Measurements from ENCODE around the gene TRPC4AP. TPM values are rescaled to one million over a fixed set of nuclear protein-coding genes. Genes with fewer than 3 reads are reported as not detected.
A peak's percentile ranks its signal among the peaks of the same experiment; 100 is the strongest.

The TRPC4AP gene
- total RNA-seq, 4 donors from 2014 or later: 58.4 to 67.4 (median 63.5) TPM

DNA sequence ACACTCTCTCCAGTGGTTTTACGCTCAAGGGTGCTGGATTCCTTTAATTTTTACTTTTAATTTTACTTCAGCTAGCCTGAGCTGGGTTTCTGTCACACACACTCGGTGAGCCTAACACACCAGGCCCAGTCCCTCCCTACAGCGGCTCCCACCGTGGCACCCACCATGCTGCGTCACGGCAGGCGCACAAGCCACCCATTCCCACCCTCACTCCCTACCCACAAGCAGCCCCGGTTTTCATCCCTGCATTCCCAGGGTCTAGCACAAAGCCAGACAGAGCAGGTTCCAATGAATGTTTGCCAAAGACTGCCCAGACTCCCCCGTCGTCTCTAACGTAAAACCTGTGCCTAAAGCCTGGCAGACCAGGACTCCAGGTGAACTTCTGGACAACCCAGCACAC lies 86.6 kb downstream of the TRPC4AP start:
- H3K9me3 ChIP-seq: no peaks in the 10 kb centered on the region
- no peak for ATAC-seq
- intact Hi-C loops (cut with DNase I; ENCODE audit: low total_unique reads) (no loop called here), in situ Hi-C loops (cut with MboI; ENCODE audit: low sequenced_read_pairs in 4 of 4) (no loop called here)
- DNase-seq: no peak
- TF ChIP-seq POLR2A (IDR thresholded peaks at IDR 0.05): no peak
- TF ChIP-seq, protein P1, sequence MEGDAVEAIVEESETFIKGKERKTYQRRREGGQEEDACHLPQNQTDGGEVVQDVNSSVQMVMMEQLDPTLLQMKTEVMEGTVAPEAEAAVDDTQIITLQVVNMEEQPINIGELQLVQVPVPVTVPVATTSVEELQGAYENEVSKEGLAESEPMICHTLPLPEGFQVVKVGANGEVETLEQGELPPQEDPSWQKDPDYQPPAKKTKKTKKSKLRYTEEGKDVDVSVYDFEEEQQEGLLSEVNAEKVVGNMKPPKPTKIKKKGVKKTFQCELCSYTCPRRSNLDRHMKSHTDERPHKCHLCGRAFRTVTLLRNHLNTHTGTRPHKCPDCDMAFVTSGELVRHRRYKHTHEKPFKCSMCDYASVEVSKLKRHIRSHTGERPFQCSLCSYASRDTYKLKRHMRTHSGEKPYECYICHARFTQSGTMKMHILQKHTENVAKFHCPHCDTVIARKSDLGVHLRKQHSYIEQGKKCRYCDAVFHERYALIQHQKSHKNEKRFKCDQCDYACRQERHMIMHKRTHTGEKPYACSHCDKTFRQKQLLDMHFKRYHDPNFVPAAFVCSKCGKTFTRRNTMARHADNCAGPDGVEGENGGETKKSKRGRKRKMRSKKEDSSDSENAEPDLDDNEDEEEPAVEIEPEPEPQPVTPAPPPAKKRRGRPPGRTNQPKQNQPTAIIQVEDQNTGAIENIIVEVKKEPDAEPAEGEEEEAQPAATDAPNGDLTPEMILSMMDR (IDR thresholded peaks at IDR 0.05 in 4 of 5, conservative IDR thresholded peaks at IDR 0.05 in 1 of 5): no peak
- peaks cover 9 to 13% of the 10 kb centered on the region in 2 donors for H3K4me1 ChIP-seq
- no peaks in the 10 kb centered on the region for H3K27me3 ChIP-seq
- peak overlapping the region; percentile 35 to 95 (median 79) for H3K27ac ChIP-seq
- peaks cover 0 to 86% of the 10 kb centered on the region in 2 donors for H3K36me3 ChIP-seq
- H3K4me3 ChIP-seq: no peak overlapping the region

DNA sequence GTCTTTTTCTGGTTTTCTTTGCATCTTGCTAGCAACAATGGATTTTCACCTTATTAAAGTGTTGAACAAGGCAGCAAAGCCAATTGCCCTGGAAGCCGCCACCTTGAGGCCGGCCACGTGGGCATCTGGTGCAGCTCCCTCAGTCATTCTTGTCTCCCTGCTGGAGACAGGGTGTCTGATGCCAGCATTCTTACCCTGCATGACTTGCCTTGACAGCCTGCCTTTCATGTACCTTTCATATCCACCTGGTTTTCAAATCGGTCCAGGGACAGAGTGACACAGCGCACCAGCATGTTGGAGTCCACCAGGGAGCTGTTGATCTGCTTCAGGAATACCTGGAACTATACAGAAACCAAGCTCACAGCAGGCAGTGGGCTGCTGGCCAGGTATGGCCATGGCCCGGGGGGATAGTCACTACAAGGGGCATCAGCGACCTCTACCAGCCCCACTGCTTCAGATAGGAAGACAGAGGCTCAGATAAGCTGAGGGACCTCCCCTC lies 87.1 kb downstream of the TRPC4AP start:
- TF ChIP-seq POLR2A (IDR thresholded peaks at IDR 0.05): no peak
- TF ChIP-seq, protein P1 (IDR thresholded peaks at IDR 0.05 in 4 of 5, conservative IDR thresholded peaks at IDR 0.05 in 1 of 5): no peak
- DNase-seq (peak in 1 of 2 donors; percentile 51), ATAC-seq (no peak)
- Histone ChIP-seq H3K27me3 (no peaks in the 10 kb centered on the region), H3K4me3 (no peak overlapping the region), H3K27ac (peak overlapping the region; percentile 35 to 95 (median 79)), H3K9me3 (no peaks in the 10 kb centered on the region), H3K4me1 (peaks cover 9 to 13% of the 10 kb centered on the region in 2 donors), H3K36me3 (peaks cover 0 to 86% of the 10 kb centered on the region in 2 donors)
- in situ Hi-C loops (cut with MboI; ENCODE audit: low sequenced_read_pairs in 4 of 4) (no loop called here), intact Hi-C loops (cut with DNase I; ENCODE audit: low total_unique reads) (no loop called here)

DNA sequence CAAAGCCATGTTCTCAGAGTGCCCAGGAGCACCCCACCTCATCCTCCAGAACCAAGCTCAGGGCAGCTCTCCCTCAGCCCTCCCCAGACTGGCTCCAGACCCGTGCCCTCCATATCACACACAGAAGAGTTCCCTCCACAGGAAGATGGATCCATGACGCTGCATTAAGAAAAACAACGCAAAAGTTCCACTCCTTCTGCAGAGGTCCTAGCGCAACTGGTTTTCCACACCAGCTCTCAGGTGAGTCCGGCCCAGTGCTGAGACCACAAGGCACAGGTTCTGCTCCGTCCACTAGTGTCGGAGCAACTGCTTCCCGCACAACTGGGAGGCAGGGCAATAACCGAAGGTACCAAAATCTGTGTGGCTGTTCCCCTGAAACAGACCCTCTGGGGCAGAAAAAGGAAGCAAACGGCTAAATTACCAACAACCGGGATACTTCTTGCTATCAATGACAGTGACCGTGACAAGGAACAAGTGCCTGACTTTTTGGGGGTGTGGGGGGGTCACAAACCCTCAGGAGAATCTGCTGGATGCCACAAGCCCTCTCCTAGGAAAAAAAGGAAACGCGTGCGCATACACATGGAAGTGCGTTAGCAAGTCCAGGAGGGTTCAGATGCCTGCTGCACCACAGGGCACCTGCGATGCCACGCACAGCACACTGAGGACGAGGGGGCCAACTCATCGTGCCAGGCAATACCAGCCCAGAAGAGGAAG lies 87.7 kb downstream of the TRPC4AP start:
- in situ Hi-C loops (cut with MboI; ENCODE audit: low sequenced_read_pairs in 4 of 4) (no loop called here), intact Hi-C loops (cut with DNase I; ENCODE audit: low total_unique reads) (no loop called here)
- peaks cover 0 to 86% of the 10 kb centered on the region in 2 donors for H3K36me3 ChIP-seq
- H3K27ac ChIP-seq: peak overlapping the region; percentile 35 to 95 (median 79)
- ATAC-seq (no peak), DNase-seq (no peak)
- H3K4me1 ChIP-seq: peaks cover 9 to 13% of the 10 kb centered on the region in 2 donors
- H3K27me3 ChIP-seq: no peaks in the 10 kb centered on the region
- TF ChIP-seq, protein P1 (IDR thresholded peaks at IDR 0.05 in 4 of 5, conservative IDR thresholded peaks at IDR 0.05 in 1 of 5): no peak
- TF ChIP-seq POLR2A (IDR thresholded peaks at IDR 0.05): no peak
- H3K4me3 ChIP-seq: no peak overlapping the region
- no peaks in the 10 kb centered on the region for H3K9me3 ChIP-seq

DNA sequence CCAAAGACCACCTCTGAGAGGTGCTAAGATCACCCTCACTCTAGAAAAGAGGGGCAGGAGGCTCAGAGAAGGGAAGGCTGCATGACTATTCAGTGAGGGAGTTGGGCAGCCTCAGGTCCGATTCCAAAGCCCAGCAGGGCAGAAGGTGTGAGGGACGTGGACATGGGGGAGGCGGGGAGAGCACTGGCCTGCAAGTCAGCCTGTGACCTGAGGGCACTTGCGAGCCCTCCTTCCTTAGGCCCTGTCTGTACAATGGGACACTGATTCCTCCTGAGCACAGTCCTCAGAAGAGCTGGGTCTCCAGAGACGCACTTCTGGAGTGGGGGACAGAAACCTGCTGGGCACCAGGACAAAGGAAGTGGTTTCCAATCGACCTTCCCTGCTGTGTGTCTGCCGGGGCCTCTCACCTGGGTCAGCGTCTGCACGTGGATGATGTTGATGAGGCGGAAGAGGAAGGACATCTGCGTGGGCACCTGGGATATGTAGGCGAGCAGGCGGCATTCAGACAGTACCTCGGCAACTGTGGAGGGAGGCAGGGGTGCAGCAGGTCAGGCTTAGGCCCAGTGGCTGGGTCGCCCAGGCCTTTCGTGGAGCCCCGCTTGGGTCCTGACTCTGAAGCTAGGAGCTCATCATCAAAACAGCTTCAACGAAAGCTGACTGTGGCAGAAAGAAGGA lies 88.4 kb downstream of the TRPC4AP start:
- peak overlapping the region in 2 of 4 donors; percentile 91 to 95 for H3K27ac ChIP-seq
- TF ChIP-seq, protein P1 (IDR thresholded peaks at IDR 0.05 in 4 of 5, conservative IDR thresholded peaks at IDR 0.05 in 1 of 5): no peak
- TF ChIP-seq POLR2A (IDR thresholded peaks at IDR 0.05): no peak
- DNase-seq: no peak
- peaks cover 0 to 80% of the 10 kb centered on the region in 2 donors for H3K36me3 ChIP-seq
- in situ Hi-C loops (cut with MboI; ENCODE audit: low sequenced_read_pairs in 4 of 4): no loop called here
- H3K4me1 ChIP-seq: peaks cover 8 to 11% of the 10 kb centered on the region in 2 donors
- intact Hi-C loops (cut with DNase I; ENCODE audit: low total_unique reads): no loop called here
- no peaks in the 10 kb centered on the region for H3K27me3 ChIP-seq
- H3K4me3 ChIP-seq: no peak overlapping the region
- no peaks in the 10 kb centered on the region for H3K9me3 ChIP-seq
- ATAC-seq: no peak

All from gastrocnemius medialis (tissue), 4 donors.